GM19240 (cell line): ENCODE measurements around the gene BMPR1B.

Source experiments
- DNase-seq: peaks from one replicate; pipeline ENCODE4 v3.0.0; 2011; ENCODE audit warnings: low spot score; ENCODE audit not compliant: insufficient read length

The BMPR1B gene

DNA sequence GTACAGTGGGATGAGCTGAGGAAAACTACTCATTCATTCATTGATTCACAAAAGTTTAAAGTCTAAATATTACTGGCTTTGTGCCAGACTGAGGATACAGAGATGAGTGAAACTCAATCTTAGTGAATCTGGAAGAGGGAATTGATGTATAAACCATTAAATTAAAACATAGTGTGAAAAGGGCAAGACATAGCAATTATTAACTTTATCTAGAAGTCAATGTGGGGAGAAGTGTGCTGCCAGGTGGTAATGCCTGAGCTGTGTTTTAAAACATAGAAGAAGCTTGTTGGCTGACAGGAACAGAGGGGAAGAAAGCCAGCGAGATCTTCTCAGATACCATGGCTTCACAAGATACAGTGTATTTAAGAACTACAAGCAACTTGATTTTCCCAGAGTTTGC lies 153.4 kb downstream of the BMPR1B start:
- no peak for DNase-seq

DNA sequence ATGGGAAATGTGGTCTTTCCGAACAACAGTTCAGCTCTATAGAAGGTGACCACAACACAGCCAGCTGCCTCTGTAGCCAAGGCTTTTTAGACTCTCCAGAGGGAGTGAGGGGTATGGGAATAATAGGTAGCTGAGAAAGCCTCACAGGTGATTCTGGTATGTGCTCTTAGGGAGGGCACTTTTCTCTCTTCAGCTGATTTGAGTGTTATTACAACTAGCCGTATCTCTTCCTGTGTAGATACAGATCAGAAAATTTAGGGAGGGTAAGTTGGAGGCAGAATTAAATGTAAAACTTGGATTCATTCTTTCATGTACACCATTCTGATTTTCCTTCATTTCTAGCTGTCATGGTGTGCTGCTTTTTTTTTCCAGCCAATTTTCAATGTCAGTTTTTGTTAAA lies 154.9 kb downstream of the BMPR1B start:
- DNase-seq: no peak

DNA sequence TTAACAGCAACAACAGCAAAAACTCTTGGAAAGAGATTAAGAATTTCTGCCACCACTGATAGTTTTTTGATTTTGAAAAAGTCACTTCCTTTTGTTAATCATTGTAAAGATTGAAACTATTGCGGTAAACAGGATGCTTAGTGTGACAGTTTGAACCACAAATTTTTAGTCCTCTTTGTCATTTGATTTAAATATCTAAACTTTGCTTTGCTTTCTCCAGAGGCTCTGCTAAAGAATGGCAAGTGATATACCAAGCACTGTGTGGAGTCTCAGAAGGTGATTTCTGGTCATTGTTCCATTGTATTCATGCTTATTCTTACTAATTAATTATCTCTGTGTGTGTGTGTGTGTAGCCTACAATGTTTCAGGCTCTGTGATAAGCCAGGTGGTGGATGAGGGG lies 155.6 kb downstream of the BMPR1B start:
- no peak for DNase-seq

DNA sequence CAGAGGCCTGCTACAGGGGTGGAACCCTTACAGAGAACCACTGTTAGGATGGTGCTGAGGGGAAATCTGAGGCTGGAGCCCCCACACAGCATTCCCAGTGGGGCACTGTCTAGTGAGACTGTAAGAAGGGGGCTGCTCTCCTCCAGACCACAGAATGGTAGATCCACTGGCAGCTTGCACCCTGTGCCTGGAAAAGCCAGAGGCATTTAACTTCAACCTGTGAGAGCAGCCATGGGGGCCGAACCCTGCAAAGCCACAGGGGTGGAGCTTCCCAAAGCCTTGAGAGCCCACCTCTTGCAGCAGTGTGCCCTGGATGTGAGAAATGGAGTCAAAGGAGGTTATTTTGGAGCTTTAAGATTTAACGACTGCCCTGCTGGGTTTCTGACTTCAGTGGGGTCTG lies 159.4 kb downstream of the BMPR1B start:
- DNase-seq: no peak

DNA sequence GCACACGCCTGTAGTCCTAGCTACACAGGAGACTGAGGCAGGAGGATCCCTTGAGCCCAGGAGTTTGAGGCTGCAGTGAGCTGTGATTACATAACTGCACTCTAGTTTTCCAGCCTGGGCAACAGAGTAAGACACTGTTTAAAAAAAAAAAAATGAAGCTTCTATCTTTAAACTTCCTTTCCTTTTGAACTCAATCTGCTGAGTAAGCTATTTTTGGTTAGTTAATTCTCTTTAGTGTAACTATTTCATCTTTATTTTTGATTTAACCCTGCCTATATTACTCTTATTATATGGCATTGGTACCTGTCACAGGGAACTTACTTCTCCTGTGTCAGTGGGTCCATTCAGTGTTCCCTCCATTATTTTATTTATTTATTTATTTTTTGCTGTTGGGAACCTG lies 160.8 kb downstream of the BMPR1B start:
- no peak for DNase-seq

DNA sequence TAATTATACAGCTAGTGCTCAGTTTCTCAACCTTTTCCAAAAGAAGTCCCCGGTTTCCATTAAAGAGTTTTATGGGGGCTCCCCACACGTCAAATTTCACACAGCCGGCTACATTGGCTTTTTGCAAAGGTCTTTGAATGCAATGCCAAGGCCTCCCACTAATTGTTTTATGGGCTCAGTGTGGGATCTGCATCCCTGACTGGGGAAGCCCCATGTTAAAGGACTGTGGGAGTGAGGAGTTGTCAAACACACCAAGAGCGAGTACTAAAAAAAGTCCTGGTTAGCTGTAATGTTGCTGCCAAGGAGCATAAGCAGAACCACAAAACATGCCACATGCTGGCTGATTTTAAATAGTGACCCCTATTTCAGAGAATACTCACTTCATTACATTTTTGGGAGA lies 162.6 kb downstream of the BMPR1B start:
- no peak for DNase-seq

DNA sequence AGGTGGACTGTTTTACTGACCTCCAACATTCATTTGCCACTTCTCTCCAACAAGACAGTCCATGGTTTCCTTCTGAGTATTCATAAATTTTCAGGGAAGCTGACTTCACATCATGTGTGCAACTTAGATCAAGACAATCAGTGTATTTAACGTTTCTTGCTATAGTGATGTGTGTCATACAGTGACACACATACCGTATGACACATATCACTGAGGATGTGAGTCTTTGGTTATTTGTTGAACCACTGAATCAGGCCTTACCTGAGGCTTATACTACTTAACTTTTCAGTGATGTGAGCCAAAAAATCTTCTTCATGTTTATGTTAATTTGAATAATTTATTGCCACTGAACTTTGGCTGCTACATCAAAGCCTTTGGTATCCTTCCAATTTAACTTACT lies 166.8 kb downstream of the BMPR1B start:
- no peak for DNase-seq

DNA sequence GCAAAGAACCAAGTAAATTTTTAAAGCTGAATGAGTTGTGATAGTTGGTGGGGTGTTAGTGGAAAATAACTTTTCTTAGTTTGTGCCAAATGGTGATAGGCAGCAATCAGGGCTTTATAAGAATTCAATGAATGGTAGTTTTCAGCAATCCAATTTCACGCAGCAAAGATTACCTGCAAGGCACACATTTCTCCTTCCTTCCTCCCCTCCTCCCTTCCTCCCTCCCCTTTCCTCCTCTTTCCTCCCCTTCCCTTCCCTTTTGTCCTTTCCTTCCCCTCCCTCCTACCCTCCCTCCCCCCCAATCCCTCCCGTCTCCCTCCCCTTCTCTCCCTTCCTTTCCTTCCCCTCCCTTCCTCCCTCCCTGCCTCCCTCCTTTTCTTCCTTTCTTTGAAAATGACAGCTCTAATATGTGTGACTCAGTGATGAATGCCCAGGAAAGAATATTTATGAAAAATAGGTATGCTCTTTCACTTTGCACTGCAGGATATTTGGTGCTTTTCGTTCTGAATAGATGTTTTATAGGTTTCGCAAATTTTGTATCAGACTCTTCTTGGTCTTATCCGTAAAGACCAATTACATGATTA lies 168.1 kb downstream of the BMPR1B start:
- no peak for DNase-seq

DNA sequence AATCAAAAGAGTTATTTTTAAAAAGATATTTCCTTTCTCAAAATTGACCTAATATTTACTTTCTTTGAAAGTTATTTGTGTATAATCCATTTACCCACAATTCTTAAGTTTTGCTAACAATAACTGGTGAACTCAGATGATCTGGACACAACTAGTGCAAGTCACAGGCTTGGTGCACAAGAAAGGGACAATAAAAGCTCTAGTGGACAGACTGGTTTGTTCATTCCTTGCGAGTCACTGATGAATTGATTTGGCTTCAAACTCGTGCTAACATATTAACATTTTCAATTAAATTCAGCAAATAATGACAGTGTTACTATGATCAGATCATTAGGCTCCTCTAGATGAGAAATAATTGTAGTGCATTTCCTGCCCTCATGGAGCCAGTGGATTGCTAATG lies 169.2 kb downstream of the BMPR1B start:
- no peak for DNase-seq

DNA sequence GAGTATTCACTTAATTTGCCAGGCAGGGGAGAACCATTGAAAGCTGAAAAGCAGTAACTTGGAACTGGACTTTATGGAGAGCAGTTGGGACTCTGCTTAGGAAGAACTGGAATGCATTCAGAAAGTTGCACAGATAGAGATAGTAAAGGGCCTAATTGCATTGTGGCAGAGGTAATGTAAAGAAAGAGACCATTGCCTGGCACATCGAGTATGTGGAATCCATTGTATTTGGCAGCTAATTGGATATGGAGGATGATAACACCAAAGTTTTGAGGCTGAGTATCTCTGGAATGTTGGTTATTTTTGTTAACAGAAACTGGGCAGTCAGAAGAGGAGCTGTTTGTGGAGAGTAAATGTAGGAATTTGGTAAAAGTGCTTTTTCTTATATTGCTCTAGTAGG lies 169.9 kb downstream of the BMPR1B start:
- no peak for DNase-seq

DNA sequence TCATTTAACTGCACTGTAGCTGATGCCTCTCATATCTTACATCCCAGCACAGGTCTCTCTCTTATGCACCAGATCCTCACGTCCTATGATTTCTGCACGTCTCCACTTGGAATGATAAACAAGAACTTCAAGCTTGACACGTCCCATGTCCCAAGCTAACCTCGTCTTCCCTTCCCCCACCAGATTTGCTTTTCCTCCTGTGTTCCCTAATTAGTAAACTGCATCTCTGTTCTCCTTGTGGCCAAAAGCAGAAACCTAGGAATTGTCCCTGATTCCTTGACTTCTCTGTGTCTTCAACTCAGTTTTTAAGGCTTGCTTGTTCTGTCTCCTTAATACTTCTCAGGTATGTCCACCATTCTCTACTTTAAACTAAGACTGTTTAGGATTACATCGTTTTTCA lies 171.9 kb downstream of the BMPR1B start:
- DNase-seq: no peak

DNA sequence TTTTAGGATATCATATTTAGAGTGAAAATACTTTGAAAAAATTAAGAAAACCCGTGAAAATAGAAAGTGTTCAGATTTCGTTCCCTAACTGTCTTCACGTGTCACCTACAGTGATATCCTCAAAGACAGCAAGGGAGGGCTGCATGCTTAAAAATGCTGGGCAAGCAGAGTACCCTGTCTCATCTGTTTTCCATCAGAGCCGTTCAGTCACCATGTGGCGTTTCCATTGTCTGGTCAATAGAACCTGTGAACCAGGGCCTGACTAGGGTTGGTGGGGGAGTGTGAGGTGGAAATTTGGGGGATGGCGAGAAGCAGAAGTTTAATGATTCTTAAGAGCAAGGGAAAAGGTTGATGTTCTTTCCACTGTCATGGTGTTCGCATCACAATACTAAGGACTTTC lies 173.9 kb downstream of the BMPR1B start:
- DNase-seq: no peak

DNA sequence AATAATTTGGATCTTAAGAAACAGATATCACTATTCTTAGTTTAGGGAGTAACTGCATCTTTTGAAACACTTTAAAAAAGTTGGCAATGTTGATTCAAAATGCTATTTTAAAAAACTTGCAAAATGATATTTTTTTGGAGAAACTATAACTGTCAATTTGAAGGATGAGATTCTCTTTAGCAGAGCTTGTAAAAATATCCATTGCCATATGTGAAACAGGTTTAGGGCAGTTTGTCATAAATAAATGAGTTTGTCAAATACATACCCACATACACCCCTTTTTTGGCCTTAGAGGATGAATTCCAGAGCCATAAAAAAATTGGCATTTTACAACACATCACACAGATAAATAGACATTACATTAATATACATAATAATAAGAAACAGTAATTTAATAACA lies 174.6 kb downstream of the BMPR1B start:
- no peak for DNase-seq

DNA sequence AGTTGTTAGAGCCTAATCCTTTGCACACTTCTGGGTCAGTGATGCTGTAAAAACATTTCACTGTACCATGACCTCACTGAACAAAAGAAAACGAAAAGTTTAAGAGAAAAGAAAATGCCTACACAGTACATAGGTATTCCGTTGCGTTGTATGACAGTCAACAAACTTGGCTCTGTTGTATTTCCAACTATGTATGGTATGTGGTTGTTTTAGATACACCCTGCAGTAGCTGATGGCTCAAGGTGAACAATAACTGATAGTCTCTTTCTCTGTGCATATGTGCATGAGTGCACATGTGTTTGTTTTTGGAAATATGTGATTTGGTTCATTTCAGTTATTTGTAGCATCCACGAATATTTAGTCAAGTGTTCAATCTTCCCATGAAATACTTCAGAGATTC lies 176.0 kb downstream of the BMPR1B start:
- DNase-seq: no peak

DNA sequence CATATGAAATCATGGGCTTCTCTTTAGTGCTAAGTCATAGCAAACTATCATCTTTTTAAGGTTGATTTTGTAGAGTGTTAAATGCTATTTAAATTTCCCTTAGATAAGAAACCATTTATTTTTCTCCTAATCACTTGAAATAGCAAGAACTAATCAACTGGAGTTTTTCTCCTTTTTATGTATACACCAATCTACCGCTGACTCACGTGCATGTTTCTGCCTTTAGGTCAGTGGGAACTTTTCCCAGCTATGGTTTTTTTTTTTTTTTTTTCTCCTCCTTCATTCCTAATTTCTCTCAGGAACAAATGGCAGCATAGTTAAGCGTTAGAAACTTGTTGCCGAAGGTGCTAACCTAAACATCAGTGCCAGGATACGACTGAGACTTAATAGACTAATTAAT lies 176.4 kb downstream of the BMPR1B start:
- no peak for DNase-seq

DNA sequence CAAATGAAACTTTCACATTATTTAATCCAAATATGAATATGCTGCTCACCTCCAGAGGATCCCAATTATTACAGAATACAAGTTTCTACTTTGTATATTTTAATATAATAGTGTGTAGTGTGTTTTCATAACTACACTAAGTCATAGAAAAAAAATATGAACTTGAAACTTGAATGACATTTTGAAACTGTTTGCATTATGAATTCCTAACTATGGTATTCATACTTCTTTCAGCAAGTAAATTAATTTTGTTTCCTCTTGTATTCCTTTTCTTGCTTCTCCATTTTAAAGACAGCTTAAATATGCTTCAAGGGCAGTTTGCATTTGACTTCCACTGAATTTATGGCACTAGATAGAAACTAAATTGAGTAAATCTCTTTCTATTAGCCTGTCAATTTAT lies 177.1 kb downstream of the BMPR1B start:
- DNase-seq: no peak

DNA sequence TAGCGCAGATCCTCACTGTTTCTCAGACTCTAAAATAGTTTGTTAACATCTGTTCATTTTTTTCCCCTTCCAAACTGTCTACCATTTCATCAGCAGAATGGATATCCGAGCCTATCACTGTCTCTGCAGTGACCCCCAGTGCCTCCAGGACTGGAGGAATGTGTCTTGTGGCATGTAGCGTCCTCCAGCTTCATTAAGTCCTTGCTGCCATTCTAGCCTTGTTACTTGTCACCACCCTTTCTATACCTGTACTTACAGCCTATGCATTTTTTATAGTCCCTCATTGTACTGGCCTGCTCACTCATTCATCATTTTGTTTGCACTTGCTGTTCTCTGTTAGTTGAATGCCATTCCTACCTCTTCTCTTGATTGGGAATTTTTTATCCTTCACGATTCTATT lies 179.1 kb downstream of the BMPR1B start:
- DNase-seq: no peak

DNA sequence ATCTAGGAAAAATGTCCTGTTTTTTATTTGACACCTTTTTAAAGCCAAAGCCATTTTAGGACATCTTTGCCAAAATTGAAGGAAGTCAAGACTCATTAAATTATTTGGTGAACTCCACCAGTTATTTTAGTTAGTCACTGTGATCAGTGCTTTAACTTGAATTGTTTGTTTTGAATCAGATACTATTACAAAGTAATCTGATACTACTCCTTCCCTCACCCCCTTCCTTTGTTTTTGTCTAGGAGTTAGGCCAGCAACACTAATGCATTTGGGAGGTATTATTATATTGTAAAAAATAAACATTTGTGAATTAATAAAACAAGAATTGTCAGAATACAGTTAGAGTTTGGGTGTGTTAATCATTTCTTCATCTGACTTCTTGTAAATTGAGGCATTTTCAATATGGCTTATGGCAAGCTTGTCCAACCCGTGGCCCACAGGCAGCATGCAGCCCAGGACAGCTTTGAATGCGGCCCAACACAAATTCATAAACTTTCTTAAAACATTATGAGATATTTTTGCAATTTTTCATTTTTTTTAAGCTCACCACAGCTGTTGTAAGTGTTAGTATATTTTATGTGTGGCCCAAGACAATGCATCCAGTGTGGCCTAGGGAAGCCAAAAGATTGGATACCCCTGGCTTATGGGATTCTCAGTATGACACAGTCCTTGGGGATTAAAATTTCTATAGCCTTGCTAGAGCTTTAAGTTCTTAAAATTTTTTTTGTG lies 182.2 kb downstream of the BMPR1B start:
- DNase-seq: no peak

DNA sequence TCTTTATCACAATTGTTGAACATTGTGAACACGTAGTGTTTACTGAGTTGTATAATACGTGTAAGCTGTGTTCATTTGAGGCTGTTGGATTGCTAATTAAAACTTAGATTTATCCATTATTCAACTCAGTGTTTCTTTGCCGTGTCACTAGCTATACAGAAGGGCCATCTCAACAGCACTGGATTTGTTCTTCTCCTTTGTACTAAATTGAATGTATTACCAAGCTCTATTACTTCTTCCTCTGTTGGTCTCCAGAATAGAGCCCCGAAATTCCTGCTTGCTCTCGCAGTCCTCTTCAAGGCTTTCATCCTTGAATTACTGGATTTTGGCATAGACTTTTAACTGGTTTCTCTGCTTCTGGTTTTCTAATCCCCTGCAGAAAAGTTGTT lies 182.8 kb downstream of the BMPR1B start:
- DNase-seq: no peak

DNA sequence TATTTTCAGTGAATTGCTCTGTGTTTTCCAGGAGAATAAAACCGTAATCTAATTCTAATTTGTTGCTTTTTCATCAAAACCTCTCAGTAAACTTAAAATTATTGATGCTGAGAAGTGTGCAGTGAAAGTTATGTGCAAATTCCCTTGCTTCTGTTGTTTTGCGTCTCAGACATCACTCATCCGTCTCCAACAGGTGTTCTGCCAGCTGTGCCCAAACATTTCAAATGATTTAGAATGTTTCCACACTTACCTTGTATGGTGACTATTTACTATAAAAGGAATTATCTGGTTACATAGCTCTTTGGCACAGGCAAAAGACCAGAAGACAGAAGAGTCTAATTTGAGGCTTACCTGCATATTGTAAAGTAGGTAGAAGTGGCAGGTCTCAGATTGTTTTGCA lies 184.0 kb downstream of the BMPR1B start:
- no peak for DNase-seq

DNA sequence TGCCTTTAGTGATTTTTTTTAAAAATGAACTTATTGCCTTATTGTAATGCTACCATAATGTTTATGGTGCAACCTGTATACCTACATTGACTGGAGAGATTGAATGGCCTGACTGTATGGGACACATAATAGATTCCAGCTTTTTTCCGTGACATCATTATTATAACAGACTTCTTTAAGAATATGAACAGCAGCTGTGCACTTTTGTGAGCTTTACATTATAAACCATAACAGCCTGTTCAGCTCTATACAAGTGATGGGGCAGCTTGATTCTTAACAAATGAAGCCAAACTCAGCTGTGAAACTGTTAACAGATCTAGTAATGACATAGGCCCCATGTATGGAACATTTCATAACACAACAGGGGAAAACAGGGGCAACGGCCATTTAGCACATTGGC lies 187.0 kb downstream of the BMPR1B start:
- DNase-seq: no peak

DNA sequence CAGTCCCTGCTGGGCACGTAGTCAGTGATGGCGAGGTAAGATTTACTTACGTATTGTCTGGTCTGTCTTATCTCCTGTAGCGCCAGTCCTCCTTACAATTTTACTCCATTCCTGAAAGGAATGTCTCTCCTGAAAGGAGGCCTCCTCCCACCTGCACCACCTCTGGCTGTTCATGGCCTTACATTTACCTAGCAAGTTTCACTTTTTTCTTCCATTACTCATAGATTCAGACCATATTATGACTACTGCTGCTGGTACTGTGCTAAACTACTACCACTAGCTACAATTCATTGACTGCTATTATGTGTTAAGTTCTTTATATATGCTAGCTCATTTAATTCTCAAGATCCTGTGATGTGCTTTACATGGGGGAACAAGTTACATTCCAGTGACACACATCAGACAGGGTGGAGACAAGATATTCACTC lies 189.9 kb downstream of the BMPR1B start:
- DNase-seq: no peak

DNA sequence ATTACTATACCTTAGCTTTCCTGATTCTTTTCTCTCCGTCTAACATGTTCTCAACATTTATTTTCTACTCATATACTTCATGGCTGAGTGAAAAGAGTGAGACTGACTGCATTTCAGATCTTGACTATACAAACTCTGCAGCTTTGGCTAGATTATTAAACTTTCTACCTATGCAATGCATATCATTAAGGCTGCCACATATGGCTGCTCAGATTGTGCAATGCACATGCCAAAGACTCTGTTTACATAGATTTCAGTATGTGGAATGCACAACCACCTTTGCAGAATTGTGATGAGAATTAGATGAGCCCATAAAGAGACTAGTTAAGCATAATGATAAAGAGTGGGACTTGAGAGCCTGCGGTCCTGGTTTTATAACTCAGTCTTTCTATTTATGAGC lies 196.5 kb downstream of the BMPR1B start:
- no peak for DNase-seq

DNA sequence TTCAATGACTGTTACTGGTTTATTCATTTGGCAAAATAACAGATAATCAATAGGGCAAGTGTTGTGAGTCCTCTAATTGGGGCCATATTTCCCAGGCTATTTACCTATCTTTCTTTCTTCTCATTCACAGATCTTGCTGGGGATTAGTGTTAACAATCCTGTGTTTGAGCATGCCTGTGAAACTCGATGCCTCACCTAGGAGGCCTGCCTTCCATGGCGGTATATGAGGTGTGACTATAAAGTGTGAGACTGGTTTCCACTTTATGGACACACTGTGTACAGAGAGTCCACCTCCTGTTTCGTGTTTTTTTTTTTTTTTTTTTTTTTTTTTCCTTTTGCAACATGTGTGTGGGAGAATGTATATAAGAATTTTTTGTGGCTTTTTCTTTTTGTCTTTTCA lies 199.3 kb downstream of the BMPR1B start:
- DNase-seq: no peak
